HG03520 (cell line): ENCODE data around the gene GATAD2A.

Experiments used
- ATAC-seq: cut with Tn5 transposase; IDR thresholded peaks from one replicate; pipeline ENCODE4 v1.9.1; 2021; ENCODE audit warnings: mild to moderate bottlenecking, moderate library complexity; ENCODE audit not compliant: unreplicated experiment

Gene GATAD2A

DNA sequence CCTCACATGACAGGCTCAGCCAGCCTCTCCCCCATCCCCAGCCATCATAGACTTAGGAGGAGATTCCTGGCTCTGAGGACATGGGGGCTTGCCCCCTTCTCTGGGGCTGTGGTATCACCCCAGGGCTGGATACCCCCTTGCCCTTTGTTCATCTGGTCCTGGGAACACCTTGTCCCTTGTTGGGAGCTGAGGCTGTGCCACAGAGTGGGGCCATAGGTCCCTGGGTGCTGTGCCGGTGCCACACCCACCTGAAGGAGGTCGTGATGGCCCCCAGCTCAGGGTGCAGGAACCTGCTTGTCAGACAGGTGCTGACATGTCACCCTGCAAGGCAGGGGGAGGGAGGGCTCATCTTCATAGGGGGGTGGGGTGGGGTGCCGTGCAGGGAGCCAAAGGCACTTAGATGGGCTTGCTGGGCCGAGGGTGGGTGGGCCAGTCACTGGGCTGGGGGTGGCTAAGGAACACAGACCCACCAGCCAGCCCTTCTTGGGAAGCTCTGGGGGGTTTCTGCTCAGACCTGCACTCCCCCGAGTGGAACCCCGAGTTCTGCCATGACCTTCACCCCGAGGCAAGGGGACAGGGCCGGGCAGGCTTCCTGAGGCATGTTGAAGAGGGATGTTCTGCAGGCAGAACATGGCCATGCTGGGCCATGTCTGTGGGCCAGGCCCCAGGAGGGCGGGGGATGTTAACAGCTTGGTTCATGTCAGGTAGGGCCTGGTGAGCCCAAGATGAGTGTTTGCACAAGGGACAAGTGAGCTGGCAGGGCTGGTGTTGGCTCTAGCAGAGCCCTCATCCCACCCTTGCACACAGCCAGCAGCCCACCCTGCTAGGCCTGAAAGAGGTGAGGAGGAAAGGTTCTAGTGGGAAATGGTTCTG lies 81.8 kb downstream of the GATAD2A start:
- ATAC-seq = no peak

DNA sequence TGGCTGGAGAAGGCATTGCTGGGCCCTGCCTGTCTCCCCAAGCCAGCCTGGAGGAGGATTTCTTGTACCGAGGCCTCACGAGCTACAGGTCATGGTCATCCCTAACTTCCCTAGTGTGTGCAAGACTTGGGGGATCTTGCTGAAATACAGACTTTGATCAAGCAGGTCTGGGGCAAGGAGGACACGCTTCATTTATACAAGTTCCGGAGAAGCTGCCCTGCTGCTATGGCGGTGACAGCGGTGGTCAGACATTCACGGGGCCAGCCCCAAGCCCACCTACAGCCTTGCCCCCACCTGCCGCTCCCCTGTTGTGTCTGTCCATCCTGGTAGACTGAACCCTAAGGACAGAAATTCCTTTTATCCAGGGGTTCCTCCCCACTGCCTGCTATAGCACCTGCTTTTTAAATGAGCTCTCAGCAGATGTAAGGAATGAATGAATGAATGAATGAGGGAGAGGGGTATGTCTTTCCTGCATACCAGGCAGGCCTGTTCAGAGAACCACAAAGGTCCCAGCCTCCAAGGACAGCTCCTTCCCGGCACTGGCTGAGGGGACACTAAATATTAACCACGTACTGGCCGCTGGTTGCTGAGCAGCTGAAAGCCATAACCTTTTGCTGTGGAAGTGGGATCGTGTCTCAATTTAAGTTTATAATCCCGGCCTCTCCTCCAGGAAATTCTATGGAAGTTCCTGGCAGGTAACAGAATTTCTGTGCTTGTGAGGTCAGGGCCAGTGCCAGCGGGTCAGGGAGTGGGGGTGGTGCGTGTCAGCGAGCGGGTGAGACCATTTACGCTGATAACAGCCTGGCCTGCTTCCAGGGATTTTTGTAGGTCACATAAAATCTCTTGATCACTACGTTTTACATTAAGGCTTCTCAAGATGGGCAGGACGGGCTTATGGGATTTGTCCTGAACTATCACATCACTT lies 82.7 kb downstream of the GATAD2A start:
- no peak for ATAC-seq

DNA sequence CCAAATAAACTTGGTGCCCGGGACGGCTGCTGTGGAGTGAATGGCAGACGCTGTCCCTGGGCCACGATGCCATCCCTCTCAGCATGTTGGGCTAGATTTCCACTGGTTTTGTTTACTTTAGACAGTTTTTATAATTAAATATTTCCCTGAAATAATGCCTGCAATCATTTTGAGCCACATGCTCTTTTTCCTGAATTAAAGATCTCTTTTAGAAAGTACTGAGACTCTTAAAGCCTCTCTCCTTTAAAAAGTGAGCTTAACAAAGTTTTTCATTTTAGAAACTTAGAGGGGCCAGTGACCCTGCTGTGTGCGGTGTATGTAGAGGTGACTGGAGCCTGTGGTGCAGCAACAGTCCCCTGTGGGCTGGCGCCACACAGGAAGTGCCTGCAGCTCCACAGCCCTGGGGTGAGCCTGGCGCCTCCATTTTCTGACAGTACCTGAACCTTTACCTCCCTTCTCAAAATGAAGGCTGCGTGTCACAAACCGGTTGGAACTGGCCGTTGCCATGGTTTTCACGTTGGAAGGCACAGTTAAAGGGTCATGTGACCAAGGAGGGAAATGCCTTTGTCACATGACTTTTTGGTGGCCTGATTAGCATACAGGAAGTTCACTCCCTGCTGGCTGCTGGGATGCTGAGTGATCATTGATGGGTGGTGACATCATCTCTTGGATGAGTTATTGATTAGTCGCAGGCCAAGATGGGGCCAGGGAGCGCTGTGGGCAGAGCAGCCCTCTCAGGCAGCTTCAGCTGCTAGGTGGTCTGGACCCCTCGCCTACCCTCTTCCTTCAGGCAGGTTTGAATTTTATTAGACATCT lies 83.6 kb downstream of the GATAD2A start:
- peak; percentile 58 for ATAC-seq

- no peak for ATAC-seq
These were observed 84.3 kb downstream of the GATAD2A start for GRCh38 chr19:19489804-19490204.

DNA sequence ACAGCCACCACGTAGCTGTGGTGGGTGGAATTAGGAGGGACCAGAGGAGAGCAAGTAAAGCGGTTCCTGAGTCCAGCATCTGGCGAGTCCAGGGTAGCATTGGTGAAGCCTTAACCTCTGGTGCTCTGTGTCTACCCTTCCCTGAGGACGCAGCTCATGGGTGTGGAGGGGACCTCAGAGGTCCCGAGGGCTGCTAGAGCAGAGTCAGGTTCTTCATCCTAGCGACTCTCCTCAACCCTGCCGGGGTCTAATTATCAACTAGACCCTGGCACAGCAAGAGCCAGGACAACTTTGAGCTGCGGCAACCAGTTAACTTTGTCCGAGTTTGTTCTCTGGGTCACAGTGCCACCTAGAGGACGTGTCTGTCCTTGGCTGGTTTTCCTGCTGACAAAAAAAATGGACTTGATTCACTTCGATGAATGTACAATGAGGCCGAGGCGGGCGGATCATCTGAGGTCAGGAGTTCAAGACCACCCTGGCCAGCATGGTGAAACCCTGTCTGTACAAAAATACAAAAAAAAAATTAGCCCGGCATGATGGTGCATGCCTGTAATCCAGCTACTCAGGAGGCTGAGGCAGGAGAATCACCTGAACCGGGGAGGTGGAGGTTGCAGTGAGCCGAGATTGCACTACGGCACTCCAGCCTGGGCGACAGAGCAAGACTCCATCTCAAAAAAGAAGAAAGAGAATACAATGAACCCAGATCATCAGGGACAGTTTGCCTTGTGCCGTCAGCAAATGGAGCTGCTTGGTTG lies 84.9 kb downstream of the GATAD2A start:
- no peak for ATAC-seq

DNA sequence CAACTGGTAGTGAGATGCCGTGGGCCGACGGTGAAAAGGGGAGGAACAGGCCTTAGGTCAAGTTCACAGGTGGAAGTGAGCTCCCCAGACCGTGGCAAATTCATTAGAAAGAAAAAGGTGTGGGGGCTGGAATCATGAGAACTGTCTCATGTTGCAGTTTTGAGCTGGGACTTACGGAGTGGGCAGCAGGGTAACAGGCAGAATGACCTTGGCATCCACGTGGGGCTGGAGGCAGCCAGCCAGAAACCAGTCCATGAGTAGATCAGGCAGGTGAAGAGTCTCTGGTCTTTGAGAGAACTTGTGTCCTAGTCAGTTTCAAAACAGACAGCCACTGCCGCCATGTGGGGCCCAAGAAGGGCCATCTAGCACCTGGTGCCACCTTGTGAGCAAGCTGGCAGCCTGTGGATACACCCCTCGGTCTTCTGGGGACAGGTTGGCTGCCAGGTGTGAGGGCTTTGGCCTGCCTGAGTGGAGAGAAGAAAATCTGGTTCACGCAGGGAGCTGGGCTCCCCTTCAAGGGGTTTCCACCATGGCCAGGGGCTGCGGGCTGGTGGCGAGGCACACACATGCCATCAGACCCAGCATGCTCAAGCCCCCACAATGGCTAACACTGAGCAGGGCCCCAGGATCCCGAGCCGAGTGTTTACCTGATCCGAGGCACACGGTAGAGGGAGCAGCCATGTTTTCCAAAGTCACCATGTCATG lies 86.0 kb downstream of the GATAD2A start:
- ATAC-seq = no peak

- no peak for ATAC-seq
These were observed 86.6 kb downstream of the GATAD2A start for GRCh38 chr19:19492026-19492610.

GRCh38 chr19:19493841-19494546 lies 88.5 kb downstream of the GATAD2A start:
- ATAC-seq = no peak

GRCh38 chr19:19495614-19496603 lies 90.4 kb downstream of the GATAD2A start:
- ATAC-seq = no peak

DNA sequence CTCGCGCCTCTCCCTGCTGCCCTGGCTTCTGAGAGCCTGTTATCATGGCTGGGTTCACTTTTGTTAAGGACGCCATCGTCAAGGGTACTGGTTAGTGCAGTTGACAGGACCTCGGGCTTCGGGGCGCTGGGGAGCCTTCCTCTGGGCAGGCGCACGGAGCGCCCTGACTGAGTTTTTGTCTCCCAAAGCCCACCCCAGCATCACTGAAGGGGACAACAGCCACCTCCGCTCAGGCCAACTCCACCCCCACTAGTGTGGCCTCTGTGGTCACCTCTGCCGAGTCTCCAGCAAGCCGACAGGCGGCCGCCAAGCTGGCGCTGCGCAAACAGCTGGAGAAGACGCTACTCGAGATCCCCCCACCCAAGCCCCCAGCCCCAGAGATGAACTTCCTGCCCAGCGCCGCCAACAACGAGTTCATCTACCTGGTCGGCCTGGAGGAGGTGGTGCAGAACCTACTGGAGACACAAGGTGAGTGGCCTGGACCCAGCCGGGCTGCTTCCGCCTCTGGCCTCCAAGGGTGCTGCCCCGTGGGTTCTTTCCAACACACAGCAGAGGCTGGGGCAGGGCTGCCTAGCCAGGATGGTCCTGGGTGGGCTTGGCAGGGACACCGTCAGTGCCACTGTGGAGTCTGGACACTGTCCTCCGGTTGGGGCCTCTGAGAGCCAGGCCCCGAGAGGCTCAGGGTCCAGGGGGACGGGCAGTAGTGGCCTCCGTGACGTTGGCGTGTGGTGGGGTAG lies 92.9 kb downstream of the GATAD2A start:
- ATAC-seq = no peak

GRCh38 chr19:19499272-19499995 lies 94.0 kb downstream of the GATAD2A start:
- no peak for ATAC-seq

DNA sequence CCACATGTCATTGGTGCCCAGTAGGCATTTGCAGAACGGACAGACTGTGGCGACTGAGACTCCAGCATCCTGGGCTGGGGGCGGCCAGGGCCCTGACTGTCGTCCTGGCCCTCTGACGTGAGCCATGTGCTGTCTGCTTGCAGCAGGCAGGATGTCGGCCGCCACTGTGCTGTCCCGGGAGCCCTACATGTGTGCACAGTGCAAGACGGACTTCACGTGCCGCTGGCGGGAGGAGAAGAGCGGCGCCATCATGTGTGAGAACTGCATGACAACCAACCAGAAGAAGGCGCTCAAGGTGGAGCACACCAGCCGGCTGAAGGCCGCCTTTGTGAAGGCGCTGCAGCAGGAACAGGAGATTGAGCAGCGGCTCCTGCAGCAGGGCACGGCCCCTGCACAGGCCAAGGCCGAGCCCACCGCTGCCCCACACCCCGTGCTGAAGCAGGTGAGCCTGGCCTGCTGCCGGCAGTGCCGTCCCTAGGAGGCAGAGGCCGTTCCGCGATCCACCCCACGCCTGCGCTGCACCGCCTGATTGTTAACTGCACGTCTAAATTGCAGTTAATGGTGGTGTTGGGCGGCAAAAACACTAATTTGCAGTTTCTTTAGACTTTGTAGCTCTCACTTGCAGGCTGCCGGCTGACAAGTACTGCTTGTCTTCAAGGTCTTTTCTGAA lies 95.6 kb downstream of the GATAD2A start:
- no peak for ATAC-seq

GRCh38 chr19:19501798-19502197 lies 96.3 kb downstream of the GATAD2A start:
- ATAC-seq = no peak

DNA sequence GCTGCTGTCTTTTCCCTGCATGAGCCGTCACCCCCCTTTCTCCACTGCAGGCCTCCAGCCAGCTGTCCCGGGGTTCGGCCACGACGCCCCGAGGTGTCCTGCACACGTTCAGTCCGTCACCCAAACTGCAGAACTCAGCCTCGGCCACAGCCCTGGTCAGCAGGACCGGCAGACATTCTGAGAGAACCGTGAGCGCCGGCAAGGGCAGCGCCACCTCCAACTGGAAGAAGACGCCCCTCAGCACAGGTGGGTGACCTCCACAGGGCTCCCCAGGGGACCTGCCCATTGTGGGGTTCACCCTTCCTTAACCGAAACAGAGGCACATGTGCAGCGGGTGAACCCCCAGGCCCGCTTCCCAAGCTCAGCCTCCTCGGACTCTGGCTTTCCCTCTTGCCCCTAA lies 96.8 kb downstream of the GATAD2A start:
- ATAC-seq = no peak

- no peak for ATAC-seq
These were observed 97.5 kb downstream of the GATAD2A start for GRCh38 chr19:19502808-19503602.
